Transverse colon (tissue), 4 donors: ENCODE data around the gene ADGRG2.

Experiments
- CTCF ChIP-seq, 5 experiments: fragments of 200-600 bp in 3 of 5; fragments of 450-650 bp in 2 of 5; sonication (generic) in 3 of 5; IDR thresholded peaks; 1 replicate in 2 of 5; 2 replicates in 3 of 5; pipeline ENCODE4 v1.5.1; 2016 to 2017; ENCODE audit warnings: antibody characterized with exemption in 5 of 5, inconsistent platforms in 3 of 5, mild to moderate bottlenecking in 2 of 5, moderate library complexity in 1 of 5
- EP300 ChIP-seq: sonication (generic); formaldehyde crosslinking; IDR thresholded peaks from one replicate; pipeline ENCODE4 v1.6.1; 2017; ENCODE audit warnings: antibody characterized with exemption, low read depth
- POLR2AphosphoS5 ChIP-seq, 3 donors: sonication (generic); formaldehyde crosslinking; IDR thresholded peaks; one replicate each; pipeline ENCODE4 v1.6.1; 2016; ENCODE audit warnings: antibody characterized with exemption in 3 of 3

GRCh38 chrX:19007011-19007410 is 115.3 kb downstream of the ADGRG2 start:
- TF ChIP-seq CTCF (IDR thresholded peaks at IDR 0.05) (no peak), POLR2AphosphoS5 (IDR thresholded peaks at IDR 0.05) (no peak), EP300 (no peak)
